HFF-Myc (cell line): ENCODE results near the gene BRD1.

Experiments
- DNase-seq: peaks from one replicate; pipeline ENCODE4 v3.0.0-alpha.2; 2011; ENCODE audit warnings: low read depth; ENCODE audit errors: extremely low read depth
- H3K4me3 ChIP-seq: replicated peaks from 2 replicates; pipeline ENCODE4 v1.5.1; 2011; ENCODE audit warnings: low read depth, mild to moderate bottlenecking, control low read depth, low read length
- CTCF ChIP-seq: IDR thresholded peaks from 2 replicates; pipeline ENCODE4 v1.5.1; 2012; ENCODE audit warnings: mild to moderate bottlenecking, low read depth, low read length, control low read depth; ENCODE audit errors: missing control alignments

The BRD1 gene

DNA sequence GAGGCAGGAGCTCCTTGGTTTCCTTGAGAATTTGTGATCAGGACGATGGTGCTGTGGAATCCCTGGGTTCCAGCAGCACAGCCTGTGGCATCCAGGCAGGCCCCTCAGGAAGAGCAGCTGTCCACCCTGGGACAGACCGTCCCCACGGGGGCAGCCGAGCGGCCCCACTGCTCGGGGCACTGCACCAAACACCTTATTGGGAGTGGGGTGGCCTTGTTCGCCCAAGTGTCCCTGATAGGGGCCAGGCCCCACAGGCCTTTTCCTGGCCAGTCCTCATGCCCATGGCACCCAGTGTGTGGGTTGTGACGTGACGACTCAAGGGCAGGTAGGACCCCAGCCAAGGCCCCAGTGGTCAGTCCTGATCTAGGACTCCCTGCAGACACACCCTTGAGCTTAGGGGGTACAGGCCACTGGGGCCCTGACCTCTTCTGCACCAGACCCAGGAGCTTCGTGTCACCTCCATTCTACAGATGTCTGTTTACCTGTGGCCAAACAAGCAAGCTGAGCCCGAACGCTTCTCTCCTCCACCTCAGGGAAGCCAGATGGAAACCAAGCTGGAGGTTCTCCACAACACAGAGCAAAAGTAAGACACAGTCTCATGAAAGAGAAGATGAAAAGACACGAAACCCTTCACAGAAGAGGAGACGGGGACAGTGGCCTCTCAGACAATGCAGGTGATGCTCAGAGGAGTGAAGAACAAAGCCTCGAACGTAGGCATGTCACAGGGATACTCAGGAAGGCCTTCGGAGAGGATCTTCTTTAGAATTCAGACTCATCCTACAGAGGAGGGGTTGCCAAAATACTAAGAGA, 1.6 kb upstream of the BRD1 start:
- no peak overlapping the region for H3K4me3 ChIP-seq
- TF ChIP-seq CTCF: no peak
- no peak for DNase-seq

GRCh38 chr22:49828599-49828965, 909 bp upstream of the BRD1 start:
- H3K4me3 ChIP-seq: no peak overlapping the region
- no peak for DNase-seq
- TF ChIP-seq CTCF: no peak

DNA sequence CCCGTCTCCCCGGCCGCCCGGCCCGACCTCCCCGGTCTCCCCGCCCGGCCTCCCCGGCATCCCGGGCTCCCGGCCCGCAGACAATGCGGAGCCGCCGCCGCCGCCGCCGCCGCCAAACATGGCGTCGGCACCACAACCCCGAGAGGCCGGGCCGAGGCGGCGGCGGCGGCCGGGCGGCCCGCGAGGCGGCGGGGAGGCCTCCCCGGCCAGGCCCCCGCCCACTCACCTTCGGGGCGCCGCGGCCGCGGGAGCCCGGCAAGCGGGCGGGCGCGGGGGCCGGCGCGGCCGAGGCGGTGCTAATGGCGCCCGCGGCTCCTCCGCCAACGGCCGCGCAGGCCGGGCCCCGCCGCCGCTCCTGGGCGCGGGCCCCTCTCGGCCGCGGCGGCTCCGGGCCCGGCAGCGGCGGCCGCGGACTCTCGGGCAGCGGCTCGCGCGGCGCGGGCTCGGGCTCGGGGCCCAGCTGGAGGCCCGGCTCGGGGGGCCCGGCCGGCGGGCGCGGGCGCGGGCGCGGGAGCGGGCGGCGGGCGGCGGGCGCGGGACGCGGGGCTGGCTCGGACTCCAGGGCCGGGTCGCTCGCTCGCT, 311 bp downstream of the BRD1 start:
- no peak for TF ChIP-seq CTCF

GRCh38 chr22:49826603-49827270, 936 bp downstream of the BRD1 start:
- no peak for TF ChIP-seq CTCF
- DNase-seq: no peak
- peak overlapping the region; percentile 74 for H3K4me3 ChIP-seq

More for the DNA sequence above, 311 bp downstream of the BRD1 start:
- peak overlapping the region; percentile 74 for H3K4me3 ChIP-seq
- no peak for DNase-seq

DNA sequence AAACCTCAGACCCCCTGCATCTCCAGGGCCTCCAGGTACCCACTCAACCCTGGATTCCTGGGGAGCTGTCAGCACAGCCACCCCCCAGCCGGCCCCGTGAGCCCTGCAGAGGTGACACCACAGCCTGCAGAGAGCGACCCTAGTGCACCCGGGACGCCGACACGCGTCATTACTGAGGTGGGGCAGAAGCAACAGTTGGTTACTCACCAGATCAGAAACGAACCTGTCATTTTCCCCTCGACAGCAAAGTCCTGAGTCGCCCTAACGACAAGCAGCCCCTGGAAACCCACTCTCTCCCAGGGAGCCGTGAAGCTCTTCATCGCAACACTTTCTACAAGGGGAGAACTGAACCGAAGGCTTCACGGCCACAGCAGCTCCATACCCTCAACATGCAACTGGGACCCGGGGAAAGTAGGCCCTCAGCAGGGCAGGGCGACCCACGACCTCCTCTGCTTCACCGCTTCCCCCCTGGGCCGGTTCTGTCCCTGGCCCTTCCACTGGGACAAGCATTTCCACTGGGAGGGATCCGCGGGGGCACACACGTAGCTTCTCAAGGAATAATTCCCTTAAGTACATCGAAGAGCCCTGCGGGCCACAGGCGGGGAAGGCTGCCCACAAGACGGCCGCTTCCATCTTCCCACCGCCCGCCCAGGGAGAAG, 1.6 kb downstream of the BRD1 start:
- no peak for DNase-seq
- TF ChIP-seq CTCF: no peak
- peak overlapping the region; percentile 74 for H3K4me3 ChIP-seq

DNA sequence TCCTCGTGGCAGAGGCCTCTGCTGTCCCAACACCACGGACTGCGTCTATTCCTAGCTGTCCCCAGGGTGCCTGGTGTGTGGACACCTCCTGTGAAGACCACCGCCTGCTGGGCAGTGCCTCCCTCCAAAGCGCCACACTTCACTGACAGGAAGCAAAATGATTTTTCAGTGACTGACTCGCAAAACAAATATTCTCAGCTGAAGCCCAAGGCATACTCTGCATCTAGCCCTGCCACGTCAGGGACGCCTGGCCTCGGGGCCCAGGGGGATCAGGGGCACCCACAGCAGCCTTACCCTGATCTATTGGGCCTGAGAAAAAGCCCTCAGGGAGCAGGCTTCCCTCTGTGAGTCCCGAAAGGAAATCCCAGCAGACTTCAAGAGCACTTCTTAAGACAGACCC, 2.2 kb downstream of the BRD1 start:
- no peak for DNase-seq
- TF ChIP-seq CTCF: no peak
- H3K4me3 ChIP-seq: peak overlapping the region; percentile 74
